Measurements from ENCODE around the gene AP4M1.
A peak's percentile ranks its signal among the peaks of the same experiment; 100 is the strongest.

AP4M1 gene

DNA sequence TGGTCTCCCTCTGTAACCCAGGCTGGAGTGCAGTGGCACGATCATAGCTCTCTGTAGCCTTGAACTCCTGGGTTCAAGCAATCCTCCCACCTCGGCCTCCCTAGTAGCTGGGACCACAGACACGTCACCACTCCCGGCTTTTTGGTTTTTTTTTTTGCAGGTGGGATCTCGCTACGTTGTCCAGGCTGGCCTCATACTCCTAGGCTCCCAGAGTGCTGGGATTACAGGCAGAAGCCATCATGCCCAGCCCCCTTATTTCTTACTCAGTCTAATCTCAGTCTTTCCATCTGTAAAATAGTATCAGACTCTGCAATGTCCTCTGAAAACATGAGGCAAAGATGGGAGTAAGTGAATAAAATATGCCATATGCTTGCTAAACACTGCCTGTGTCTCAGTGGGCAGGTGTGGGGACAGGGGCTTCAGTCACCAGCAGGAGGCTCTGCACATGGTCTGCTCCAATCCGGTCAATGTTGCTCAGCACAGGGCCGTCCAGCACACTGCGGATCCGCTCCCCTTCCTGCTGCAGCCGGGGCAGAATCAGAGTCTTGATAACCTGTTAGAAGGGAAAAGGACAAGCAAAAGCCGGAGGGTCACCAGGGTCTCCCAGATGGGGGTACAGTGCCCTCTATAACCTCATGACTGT is 8.2 kb downstream of the AP4M1 start:
- DNase-seq = no peak

DNA sequence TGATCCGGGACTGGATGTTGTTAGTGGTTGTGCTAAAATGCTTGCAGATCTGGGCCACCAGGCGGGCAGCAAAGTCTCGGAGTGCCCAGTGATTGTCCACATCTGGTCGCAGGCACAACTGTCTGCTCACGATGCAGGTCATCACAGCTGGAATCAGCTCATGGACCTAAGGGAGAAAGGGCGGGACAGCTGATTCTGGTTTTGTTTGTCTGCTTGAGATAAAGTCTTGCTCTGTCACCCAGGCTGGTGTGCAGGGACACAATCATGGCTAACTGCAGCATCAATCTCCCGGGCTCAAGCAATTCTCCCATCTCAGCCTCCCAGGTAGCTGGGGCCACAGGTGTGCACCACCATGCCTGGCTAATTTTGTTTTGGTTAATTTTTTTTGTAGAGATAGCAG is 9.7 kb downstream of the AP4M1 start:
- no peak for DNase-seq

DNA sequence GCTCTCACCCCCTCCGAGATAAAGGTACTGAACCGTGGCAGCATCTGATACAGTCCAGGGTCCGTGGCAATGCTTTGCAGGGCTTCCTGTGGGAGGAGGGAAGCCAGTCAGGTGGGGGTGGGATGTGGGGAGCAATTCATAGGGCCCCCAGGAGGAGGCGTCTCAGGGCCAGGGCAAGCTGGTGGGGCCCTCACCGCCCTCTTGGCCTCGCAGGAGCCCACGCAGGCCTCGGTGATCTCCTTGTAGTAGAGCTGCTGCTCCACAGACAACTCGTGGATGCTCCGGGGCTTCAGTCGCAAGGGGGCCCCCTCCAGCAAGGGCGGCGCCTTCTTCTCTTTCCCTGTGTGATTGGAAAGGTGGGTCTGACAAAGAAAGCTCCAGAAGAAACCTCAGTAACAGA is 10.5 kb downstream of the AP4M1 start:
- no peak for DNase-seq

DNA sequence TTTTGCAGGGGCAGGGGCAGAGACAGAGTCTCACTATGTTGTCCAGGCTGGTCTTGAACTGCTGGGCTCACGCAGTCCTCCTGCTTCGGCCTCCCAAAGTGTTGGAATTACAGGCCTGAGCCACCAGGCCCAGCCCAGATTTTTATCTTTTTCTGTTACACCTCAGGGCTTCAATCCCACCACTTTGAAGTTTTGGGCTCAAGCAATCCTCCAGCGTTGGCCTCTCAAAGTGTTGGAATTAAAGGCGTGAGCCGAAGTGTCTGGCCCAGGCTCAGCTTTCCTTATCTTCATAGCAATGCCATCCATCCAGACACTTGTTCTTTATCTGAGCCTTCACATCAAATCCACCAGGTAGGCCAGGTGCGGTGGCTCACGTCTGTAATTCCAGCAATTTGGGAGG is 13.6 kb downstream of the AP4M1 start:
- DNase-seq = no peak

DNA sequence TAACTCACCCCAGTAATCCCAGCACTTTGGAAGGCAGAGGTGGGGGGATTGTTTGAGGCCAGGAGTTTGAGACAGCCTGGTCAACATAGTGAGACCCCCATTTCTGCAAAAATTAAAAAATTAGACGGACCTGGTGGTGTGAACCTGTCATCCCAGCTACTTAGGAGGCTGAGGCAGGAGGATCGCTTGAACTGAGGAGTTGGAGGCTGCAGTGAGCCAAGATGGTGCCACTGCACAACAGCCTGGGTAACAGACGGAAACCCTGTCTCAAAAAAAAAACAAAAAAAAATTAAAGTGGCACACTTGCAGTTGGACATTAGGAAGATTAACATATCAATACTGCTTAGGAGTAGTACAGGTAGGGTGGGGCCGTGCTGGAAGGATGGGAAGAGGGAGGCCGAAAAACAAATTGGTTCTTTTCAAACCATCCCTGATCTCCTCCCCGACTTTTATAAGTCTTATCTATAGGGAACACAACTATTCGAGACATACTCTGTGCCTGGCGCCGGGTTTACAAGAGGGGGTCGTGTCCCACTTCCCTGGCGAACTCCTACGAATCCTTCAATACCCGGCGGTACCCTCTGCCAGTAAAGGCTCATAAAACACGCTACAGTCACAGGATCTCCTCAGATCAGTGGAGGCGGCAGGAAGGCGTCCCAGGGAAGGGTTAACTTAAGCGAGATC is 17.1 kb downstream of the AP4M1 start:
- no peak for DNase-seq

DNA sequence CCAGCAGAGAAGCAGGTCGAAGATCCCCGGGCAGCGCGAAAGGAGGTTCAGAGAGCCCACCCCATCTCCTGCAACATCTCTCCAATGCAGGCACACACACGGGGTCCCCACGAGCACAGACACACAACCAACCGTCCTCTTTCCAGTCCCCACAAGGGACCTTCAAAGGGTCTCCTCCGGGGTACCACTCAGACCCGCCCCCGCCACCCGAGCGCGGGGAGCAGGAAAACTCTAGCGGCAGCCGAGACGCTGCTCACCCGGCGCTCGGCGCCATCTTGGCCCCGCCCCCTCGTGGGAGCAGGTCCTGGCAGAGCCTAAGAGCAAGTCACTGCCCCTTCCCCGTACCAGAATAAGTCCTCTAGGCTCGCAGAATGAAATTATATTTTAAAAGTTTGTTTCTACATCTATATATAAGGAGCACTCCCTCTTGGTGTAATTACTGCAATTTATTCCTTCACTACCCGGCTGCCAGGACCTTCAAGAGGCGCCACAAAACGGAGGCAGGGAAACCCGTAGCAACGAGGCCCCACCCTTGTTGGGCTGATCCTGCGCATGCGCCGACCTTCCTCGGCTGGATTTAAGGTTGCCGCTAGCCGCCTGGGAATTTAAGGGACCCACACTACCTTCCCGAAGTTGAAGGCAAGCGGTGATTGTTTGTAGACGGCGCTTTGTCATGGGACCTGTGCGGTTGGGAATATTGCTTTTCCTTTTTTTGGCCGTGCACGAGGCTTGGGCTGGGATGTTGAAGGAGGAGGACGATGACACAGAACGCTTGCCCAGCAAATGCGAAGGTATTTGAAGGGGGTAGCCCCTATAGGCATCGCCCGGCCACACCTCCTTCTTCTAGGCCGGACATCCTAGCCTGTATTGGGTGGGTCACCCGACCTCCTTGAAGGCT is 17.9 kb downstream of the AP4M1 start, which contains the start of the genes CNPY4 and TAF6:
Gene CNPY4, plus strand, starts transcription at position 563 of the 898 bp plus-strand sequence. Its CDS starts 111 bp downstream, at position 674.
Gene TAF6, minus strand, starts transcription at position 287 of the 898 bp plus-strand sequence. CDS start 5,149 bp downstream, outside the sequence.
- peak; percentile 89 for DNase-seq

DNA sequence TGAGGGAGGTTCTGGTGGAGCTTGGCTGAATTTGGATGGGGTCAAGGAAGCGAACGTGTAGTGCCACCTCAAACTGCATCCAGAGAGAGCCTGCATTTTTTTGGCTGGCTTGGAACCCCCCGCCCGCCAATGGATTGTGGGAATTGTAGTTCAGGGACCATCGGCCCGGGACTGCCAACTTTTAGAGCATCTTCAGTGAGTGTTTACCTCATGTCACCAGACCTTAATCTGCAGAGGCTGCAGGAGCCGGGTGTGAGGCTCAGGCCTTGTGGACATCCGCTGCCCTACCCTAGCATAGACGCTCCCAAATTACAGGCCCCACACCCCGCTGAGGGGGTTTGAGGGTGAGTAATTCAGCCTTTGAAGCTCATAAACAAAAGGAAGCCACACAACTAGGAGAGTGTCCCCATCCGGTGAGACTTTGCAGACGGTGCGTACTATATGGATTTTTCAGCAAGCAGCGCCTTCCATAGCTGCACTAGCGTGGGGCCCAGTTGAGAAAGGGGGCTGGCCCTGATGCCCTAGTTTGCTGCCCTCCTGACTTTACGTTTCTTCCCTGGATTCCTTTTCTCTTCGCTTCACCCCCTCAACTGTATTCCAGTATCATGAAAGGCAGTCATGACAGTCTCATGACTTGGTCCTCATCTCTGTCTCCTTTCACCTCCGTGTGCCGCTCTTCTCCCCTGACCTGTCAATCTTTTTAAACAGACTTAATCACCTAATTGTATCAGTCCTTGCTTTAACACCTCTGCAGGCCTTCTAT is 18.7 kb downstream of the AP4M1 start:
- peak; percentile 5 for DNase-seq

DNA sequence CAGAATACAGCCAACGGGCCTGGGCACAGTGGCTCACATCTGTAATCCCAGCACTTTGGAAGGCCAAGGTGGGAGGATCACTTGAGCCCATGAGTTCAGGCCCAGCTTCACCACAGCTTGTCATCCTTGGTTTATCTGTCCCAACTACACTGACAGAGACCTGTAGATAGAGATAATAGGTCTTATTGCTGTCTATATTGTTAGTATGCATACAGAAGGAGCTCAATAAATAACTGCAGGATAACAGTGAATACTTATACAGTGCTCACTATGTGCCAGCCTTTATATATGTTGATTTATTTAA is 19.2 kb downstream of the AP4M1 start:
- no peak for DNase-seq

DNA sequence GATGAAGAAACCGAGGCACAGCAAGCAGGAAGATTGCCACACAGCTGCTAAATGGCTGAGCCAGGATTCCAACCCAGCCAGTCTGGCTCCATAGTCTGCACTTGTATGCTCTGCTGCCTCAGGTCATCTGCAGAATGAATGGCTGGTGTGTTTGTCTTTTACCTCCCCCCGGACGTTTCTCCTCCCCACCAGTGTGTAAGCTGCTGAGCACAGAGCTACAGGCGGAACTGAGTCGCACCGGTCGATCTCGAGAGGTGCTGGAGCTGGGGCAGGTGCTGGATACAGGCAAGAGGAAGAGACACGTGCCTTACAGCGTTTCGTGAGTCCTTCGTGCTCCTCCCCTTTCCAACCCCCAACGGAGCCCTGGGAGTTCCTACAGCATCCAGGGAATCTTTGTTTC is 20.6 kb downstream of the AP4M1 start:
- peak; percentile 85 for DNase-seq

DNA sequence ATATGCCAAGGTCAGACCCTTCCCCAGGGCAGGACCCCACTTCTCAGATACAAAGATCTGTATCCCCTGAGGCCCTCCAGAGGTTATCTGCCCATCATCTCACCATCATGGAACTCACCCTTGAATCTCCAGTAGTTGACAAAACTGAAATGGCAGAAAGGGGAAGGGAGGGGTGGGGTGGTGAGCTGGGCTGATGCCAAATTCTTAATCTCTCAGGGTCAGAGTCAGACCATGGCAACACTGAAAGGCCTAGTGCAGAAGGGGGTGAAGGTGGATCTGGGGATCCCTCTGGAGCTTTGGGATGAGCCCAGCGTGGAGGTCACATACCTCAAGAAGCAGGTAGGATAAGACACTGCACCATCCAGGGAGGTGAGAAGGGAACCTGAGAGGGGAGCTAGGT is 21.1 kb downstream of the AP4M1 start:
- no peak for DNase-seq

DNA sequence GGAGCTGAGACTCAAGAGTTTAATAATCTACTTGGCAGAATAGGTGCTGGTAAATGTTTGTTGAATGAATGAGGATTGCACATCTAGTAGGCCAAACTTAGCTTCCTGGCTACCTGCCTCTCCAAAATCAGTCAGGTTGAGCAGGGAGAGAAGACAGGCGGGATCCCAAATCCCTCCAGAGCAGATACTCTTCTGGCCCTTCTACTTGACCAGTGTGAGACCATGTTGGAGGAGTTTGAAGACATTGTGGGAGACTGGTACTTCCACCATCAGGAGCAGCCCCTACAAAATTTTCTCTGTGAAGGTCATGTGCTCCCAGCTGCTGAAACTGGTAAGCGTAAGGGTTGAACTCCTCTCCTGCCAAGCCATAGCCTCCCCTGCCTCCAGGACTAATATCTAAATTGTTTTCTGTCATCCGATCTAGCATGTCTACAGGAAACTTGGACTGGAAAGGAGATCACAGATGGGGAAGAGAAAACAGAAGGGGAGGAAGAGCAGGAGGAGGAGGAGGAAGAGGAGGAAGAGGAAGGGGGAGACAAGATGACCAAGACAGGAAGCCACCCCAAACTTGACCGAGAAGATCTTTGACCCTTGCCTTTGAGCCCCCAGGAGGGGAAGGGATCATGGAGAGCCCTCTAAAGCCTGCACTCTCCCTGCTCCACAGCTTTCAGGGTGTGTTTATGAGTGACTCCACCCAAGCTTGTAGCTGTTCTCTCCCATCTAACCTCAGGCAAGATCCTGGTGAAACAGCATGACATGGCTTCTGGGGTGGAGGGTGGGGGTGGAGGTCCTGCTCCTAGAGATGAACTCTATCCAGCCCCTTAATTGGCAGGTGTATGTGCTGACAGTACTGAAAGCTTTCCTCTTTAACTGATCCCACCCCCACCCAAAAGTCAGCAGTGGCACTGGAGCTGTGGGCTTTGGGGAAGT is 23.1 kb downstream of the AP4M1 start:
- DNase-seq = no peak

DNA sequence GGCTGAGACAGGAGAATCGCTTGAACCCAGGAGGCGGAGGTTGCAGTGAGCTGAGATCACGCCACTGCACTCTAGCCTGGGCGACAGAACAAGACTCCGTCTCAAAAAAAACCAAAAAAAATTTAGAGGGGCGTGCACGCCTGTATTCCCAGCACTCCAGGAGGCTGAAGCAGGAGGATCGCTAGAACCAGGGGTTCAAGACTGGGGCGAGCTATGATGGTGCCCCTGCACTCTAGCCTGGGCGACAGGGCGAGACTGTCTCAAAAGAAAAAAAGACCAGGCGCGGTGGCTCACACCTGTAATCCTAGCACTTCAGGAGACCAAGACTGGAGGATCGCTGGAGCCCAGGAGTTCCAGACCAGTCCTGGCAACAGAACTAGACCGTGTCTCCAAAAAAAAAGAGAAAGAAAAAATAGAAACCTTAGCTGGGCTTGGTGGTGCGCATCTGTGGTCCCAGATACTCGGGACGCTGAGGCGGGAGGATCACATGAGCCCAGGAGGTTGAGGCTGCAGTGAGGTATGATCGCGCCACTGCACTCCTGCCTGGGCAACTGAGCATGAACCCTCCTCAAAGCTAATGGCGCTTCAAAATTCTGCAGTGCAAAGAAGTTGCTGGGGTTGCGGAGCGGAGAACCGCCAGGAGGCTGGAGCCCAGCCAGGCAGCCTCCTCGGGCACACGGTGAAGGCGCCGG is 24.9 kb downstream of the AP4M1 start:
- no peak for DNase-seq

DNA sequence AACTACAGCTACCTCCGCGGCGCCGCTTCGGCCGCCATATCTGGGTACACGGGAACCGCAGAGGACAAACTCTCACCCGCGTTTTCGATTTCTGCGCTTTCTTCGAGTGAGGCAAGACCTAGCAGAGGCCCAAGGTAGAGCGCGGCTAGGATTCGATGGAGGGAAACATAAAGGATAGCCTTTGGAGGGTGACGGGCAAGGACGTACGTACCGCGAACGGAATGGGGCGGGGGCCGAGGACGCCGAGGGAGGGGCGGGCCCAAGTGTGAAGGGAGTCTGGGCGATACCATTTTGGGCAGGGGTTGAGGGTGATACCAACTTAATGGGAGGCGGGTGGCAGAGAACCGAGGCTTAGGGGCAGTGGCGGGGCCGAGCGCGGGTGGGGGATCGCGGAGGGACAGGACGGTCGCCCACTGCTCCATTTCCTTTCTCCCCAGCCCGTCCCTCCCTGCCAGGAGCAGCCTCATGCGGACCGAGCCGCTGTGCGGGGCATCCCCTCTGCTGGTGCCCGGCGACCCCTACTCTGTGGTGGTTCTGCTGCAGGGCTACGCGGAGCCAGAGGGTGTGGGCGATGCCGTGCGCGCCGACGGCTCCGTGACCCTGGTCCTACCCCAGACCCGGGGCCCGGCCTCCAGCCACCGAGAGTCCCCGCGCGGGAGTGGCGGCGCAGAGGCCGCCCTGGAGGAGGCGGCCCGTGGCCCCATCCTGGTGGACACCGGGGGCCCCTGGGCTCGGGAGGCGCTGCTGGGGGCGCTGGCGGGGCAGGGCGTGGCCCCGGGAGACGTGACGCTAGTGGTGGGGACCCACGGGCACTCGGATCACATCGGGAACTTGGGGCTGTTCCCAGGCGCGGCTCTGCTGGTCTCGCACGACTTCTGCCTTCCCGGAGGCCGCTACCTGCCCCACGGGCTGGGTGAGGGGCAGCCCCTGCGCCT is 25.8 kb downstream of the AP4M1 start, which contains the start of gene MBLAC1:
Gene MBLAC1, plus strand, starts transcription at position 37 of the 935 bp plus-strand sequence. Its CDS starts 429 bp downstream, at position 466.
- DNase-seq = peak; percentile 59

DNA sequence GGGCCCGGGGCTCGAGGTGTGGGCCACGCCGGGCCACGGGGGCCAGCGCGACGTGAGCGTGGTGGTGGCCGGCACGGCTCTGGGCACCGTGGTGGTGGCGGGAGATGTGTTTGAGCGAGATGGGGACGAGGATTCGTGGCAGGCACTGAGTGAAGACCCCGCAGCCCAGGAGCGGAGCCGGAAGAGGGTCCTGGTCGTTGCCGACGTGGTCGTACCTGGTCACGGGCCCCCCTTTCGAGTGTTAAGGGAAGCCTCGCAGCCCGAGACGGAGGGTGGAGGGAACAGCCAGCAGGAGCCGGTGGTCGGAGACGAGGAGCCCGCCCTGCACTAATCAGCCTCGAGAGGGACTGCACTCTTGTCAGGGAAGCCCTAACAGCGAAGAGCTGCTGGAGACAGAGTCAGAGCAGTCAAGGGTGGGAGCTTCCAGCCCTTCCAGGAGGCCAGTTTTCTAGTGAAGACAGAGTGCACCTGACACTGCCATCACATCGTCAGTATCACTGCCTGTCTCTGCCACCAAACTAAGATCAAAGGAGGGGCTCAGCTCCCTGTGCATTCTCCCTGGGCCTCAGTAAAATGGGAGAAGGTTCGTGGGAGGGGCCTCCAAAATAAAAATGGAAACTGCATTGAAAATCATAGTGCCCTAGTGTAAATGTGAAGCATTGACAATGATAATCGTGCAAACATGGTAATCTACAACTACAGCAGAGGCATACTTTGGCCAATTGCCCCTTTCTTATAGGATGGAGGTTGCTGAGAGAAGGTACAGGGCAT is 26.6 kb downstream of the AP4M1 start:
- no peak for DNase-seq

DNA sequence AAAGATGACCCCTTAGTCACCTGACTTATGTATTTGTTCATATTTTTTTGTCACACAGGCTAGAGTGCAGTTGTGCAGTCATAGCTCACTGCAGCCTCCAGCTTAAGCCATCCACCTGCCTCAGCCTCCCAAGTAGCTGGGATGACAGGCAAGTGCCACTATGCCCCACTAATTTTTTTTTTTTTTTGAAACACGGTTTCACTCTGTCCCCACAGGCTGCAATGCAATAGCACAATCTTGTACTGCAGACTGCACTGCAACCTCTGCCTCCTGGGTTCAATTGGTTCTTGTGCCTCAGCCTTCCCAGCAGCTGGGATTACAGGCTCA is 27.2 kb downstream of the AP4M1 start:
- no peak for DNase-seq

DNA sequence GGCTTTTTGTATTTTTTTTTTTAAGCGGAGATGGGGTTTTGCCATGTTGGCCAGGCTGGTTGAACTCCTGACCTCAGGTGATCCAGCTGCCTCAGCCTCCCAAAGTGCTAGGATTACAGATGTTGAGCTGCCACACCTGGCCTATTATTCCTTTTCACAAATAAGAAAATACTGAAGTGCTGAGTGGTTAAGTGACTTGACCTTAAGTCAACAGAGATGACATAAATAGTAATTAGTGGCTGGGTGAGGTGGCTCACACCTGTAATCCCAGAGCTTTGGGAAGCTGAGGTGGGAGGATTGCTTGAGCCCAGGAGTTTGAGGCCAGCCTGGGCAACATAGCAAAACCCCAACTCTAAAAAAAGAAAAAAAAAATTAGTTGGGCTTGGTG is 28.8 kb downstream of the AP4M1 start:
- DNase-seq = peak; percentile 31

DNA sequence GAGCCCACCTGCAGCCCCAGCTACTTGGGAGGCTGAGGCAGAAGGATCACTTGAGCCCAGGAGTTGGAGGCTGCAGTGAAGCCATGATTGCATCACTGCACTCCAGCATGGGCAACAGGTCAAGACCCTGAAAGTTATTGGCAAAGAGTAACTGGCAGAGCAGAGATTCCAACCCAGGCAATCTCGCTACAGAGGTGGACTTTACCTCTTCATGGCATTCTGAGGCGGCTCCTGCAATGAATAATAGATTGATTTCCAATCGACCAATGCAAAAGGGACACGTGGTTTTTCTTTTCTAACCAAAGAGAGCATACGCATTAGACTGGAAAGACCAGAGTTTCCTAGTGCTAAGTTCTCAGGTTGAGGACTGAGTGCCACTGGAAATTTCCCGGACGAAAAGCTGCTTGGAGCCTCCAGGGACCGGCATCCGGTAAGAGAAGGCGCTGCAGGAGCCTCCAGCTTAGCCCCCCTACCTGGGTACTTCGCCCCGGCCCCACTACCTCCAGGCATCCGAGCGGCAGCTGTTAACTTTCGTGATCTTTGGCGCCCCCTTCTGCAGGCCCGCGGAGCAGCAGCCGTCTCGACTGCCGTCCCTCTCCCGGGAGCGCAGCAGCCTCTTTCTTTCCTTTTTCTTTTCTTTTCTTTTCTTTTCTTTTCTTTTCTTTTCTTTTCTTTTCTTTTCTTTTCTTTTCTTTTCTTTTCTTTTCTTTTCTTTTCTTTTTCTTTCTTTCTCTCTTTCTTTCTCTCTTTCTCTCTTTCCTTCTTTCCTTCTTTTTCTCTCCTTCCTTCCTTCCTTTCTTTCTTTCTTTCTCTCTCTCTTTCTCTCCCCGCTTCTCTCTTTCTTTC is 29.4 kb downstream of the AP4M1 start:
- DNase-seq = peak; percentile 27

DNA sequence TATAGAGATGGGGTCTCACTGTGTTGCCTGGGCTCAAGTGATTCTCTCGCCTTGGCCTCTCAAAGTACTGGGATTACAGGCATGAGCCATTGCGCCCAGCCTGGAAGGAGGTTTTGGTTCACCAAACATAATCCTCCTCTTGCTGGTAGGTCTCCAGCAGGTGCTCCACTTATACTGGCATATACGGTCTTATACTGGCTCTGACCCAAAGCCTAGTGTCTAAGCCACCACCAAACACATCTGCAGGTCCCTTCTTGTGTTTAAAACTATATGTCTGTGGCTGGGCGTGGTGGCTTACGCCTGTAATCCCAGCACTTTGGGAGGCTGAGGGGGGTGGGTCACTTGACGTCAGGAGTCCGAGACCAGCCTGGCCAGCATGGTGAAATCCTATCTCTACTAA is 30.7 kb downstream of the AP4M1 start:
- no peak for DNase-seq

All from NCI-H510A treated with DMSO at 0.1 percent for 48 hours (cell line).